Measurements from ENCODE around the gene MT2A. TPM values are rescaled to one million over a fixed set of nuclear protein-coding genes. Genes with fewer than 3 reads are reported as not detected.

MT2A gene
- total and polyA plus RNA-seq, 2 of the 13 experiments (the other 11 are each of a cell fraction or from before 2014, with no cell fraction given): 135 to 371 TPM

- H3K4me1 ChIP-seq (ENCODE audit: insufficient read depth, low read length): peaks cover 19% of the 10 kb centered on the region
- H2AFZ ChIP-seq (ENCODE audit: low read length): no peak overlapping the region
- H4K20me1 ChIP-seq (ENCODE audit: insufficient read depth, low read length): no peaks in the 10 kb centered on the region
- ATAC-seq (peak; percentile 72), DNase-seq (ENCODE audit: low spot score) (peak; percentile 59), FAIRE-seq (peak; percentile 85)
- H3K9me3 ChIP-seq (ENCODE audit: low read length): no peaks in the 10 kb centered on the region
- in situ Hi-C loops (cut with HindIII; ENCODE audit: extremely low pct_ligation_motif_present, low pct_unique_long_range_greater_than_20kb) (loop anchor here (5.0 kb wide), 1 partner anchor 102 kb away; no protein-coding TSS in a partner anchor), intact Hi-C loops (cut with micrococcal nuclease; ENCODE audit: unreplicated experiment) (loop anchor here (1.0 to 10.0 kb wide), 4 partner anchors 23 to 264 kb away; partner anchors contain the start of genes MT1B, MT1F and SLC12A3)
- no peaks in the 10 kb centered on the region for H3K79me2 ChIP-seq (ENCODE audit: insufficient read depth, low read length)
- ChIA-PET POLR2A (interaction anchor here (0.7 kb wide), 1 partner anchor 23 kb away, joined by 4 read pairs; no protein-coding TSS in a partner anchor), CTCF (ENCODE audit: low intra/inter-chr PET ratio, low total read pairs) (interaction anchor here (1.1 to 2.0 kb wide), 4 partner anchors 24 to 102 kb away, joined by 3 to 20 read pairs (median 12); no protein-coding TSS in a partner anchor)
- H3K9ac ChIP-seq (ENCODE audit: insufficient read depth, low read depth, low read length): no peak overlapping the region
- peaks cover 0 to 7% of the 10 kb centered on the region in 2 experiments; a peak in 2 of 5 replicates for H3K27me3 ChIP-seq (ENCODE audit: control insufficient read depth in 1 of 2, insufficient read depth in 2 of 2, low read length in 2 of 2)
- 9% methylated on average over 8 of the region's 8 CpGs for WGBS (ENCODE audit: low lambda C conversion rate)
- H3K36me3 ChIP-seq (replicated peaks in 1 of 2; ENCODE audit: control insufficient read depth in 1 of 2, insufficient read depth in 2 of 2, low read length in 2 of 2): no peaks in the 10 kb centered on the region
- H3K4me2 ChIP-seq (ENCODE audit: low read depth, low read length): no peak overlapping the region
- no peak overlapping the region for H3K4me3 ChIP-seq (replicated peaks in 1 of 3; ENCODE audit: insufficient read depth in 1 of 3, low read depth in 2 of 3, low read length in 3 of 3)
- no peak overlapping the region for H3K27ac ChIP-seq (ENCODE audit: extremely low read length, insufficient read depth, low read length)
- no TSS peak for BruUV-seq (replicated peaks)
- TF ChIP-seq MIXL1 (CRISPR knock-in tag; IDR thresholded peaks at IDR 0.05): 0 out of 2 replicates have a peak, but pooled peaks have one; percentile 12
- 0 out of 4 replicates have a peak, but pooled peaks of 1 of the 2 experiments have one; percentile 21 for TF ChIP-seq HMGXB4 (CRISPR knock-in tag; IDR thresholded peaks at IDR 0.05; ENCODE audit: borderline replicate concordance in 1 of 2, low read depth in 1 of 2)
- TF ChIP-seq TERF1 (CRISPR knock-in tag; IDR thresholded peaks at IDR 0.05): no peak
- no peak for TF ChIP-seq ZNF44 (CRISPR knock-in tag; IDR thresholded peaks at IDR 0.05)
- 0 out of 2 replicates have a peak, but pooled peaks have one; percentile 44 for TF ChIP-seq HINFP (CRISPR knock-in tag; IDR thresholded peaks at IDR 0.05; ENCODE audit: low read depth)
- TF ChIP-seq SOX6 (IDR thresholded peaks at IDR 0.05): no peak
- TF ChIP-seq SOX6 (CRISPR knock-in tag; IDR thresholded peaks at IDR 0.05): no peak; the same call in 1 of the 2 replicates
- no peak for TF ChIP-seq MXD4 (CRISPR knock-in tag; IDR thresholded peaks at IDR 0.05)
- TF ChIP-seq ZNF598 (CRISPR knock-in tag; IDR thresholded peaks at IDR 0.05; ENCODE audit: borderline replicate concordance): 0 out of 2 replicates have a peak, but pooled peaks have one; percentile 28
- 0 out of 2 replicates have a peak, but pooled peaks have one; percentile 18 for TF ChIP-seq ELF3 (CRISPR knock-in tag; IDR thresholded peaks at IDR 0.05)
- TF ChIP-seq HNF1B (CRISPR knock-in tag; IDR thresholded peaks at IDR 0.05): peak; percentile 58; the same call in 1 of the 2 replicates
- TF ChIP-seq FOXK1 (CRISPR knock-in tag; IDR thresholded peaks at IDR 0.05; ENCODE audit: borderline replicate concordance, low read depth): no peak
- TF ChIP-seq SALL1 (CRISPR knock-in tag; IDR thresholded peaks at IDR 0.05): peak; percentile 35; the same call in 1 of the 2 replicates
- TF ChIP-seq TEAD3 (CRISPR knock-in tag; optimal IDR thresholded peaks at IDR 0.05; ENCODE audit: borderline replicate concordance): no peak
- TF ChIP-seq SAP130 (CRISPR knock-in tag; IDR thresholded peaks at IDR 0.05; ENCODE audit: low read depth): no peak
- no peak for TF ChIP-seq ZNF773 (CRISPR knock-in tag; IDR thresholded peaks at IDR 0.05; ENCODE audit: borderline replicate concordance)
- TF ChIP-seq SMAD1 (CRISPR knock-in tag; IDR thresholded peaks at IDR 0.05; ENCODE audit: borderline replicate concordance, low read depth): no peak
- no peak for TF ChIP-seq CHD2 (IDR thresholded peaks at IDR 0.05; ENCODE audit: low read depth, low read length)
Observed at GRCh38 chr16:56600398-56600999, 7.9 kb upstream of the MT2A start.
